ENCODE data around the gene PRKCB.

The PRKCB gene

DNA sequence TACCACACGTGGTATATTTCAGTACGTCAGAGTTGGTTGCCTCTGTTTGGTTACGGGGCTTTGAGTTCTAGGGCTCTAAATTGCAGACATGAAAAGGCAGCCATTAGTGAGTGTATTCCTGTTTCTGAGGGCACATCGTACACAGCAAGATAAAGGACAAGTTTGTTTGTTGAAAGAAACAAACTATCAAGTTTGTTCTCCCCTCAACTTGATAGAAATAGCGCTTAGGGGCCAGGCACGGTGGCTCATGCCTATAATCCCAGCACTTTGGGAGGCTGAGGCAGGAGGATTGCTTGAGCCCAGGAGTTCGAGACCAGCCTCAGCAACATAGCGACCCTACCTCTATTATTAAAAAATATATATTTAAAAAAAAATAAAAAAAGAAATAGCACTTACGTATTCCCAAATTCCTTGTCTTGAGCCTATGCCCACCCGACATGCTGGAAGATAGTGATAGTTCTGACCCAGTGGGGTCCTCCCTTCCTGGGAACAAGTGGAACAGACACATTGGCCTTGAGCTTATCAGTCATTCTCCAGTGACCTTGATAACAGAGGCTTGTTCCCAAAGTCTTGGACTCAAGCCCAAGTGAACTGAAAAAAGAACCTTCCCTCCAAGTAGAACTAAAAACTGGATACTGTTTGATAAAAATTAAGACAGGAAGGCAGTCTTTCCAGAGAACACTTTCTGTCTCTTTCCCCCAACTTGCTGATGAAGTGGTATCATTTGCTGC is 280.4 kb downstream of the PRKCB start:
- CTCF ChIA-PET: no interaction called here
- no peak overlapping the region for H3K4me3 ChIP-seq (ENCODE audit: low read depth, low read length)
- no peak for DNase-seq (ENCODE audit: low read depth, low spot score)
- POLR2A ChIA-PET: no interaction called here
- TF ChIP-seq, protein P1, sequence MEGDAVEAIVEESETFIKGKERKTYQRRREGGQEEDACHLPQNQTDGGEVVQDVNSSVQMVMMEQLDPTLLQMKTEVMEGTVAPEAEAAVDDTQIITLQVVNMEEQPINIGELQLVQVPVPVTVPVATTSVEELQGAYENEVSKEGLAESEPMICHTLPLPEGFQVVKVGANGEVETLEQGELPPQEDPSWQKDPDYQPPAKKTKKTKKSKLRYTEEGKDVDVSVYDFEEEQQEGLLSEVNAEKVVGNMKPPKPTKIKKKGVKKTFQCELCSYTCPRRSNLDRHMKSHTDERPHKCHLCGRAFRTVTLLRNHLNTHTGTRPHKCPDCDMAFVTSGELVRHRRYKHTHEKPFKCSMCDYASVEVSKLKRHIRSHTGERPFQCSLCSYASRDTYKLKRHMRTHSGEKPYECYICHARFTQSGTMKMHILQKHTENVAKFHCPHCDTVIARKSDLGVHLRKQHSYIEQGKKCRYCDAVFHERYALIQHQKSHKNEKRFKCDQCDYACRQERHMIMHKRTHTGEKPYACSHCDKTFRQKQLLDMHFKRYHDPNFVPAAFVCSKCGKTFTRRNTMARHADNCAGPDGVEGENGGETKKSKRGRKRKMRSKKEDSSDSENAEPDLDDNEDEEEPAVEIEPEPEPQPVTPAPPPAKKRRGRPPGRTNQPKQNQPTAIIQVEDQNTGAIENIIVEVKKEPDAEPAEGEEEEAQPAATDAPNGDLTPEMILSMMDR (IDR thresholded peaks at IDR 0.05; ENCODE audit: insufficient read depth, low read length, missing control alignments): no peak

- TF ChIP-seq, protein P1 (IDR thresholded peaks at IDR 0.05; ENCODE audit: insufficient read depth, low read length, missing control alignments): no peak
- no peak for DNase-seq (ENCODE audit: low read depth, low spot score)
- CTCF ChIA-PET: no interaction called here
- H3K4me3 ChIP-seq (ENCODE audit: low read depth, low read length): no peak overlapping the region
- POLR2A ChIA-PET: no interaction called here
Measured at GRCh38 chr16:24116989-24117388, 281.2 kb downstream of the PRKCB start.

DNA sequence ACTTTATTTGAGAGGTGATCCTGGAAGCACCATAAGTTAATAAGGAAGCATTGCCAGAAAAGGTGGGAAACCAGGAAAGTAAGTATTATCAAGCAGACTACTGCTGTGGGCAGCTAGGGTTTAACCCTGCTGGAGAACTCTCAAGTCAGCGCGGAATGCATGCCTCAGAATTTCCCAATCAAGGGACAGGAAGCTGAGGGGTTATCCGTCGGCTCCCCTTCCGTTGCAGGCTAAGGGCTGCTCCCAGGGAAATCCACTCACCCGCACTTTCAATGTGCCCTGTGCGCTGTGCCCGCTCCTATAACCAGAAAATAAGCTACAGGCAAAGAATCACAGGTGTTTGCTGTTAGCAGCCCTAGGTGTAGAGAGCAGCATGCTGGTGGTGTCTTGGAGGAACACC is 281.9 kb downstream of the PRKCB start:
- TF ChIP-seq, protein P1 (IDR thresholded peaks at IDR 0.05; ENCODE audit: insufficient read depth, low read length, missing control alignments): no peak
- ChIA-PET CTCF (no interaction called here), POLR2A (no interaction called here)
- H3K4me3 ChIP-seq (ENCODE audit: low read depth, low read length): no peak overlapping the region
- no peak for DNase-seq (ENCODE audit: low read depth, low spot score)

GRCh38 chr16:24118126-24118821 is 282.5 kb downstream of the PRKCB start:
- no peak overlapping the region for H3K4me3 ChIP-seq (ENCODE audit: low read depth, low read length)
- CTCF ChIA-PET: no interaction called here
- no peak for DNase-seq (ENCODE audit: low read depth, low spot score)
- POLR2A ChIA-PET: no interaction called here
- TF ChIP-seq, protein P1 (IDR thresholded peaks at IDR 0.05; ENCODE audit: insufficient read depth, low read length, missing control alignments): no peak

DNA sequence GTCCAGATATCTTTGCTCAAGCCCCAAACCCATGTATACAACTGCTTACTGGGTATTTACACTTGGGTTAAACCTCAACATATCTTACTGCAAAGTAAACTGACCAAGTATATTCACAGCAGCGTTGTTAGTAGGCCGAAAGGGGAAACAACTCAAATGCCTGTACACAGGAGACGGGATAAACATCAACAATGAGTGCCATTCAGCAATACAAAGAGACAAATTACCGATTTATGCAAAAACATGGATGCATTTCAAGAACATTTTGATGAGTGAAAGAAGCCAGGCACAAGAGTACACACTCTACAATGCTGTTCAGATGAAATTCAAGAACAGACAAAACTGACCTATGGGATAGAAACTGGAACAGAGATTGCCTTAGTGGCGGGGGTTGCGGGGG is 284.0 kb downstream of the PRKCB start:
- ChIA-PET POLR2A (no interaction called here), CTCF (no interaction called here)
- TF ChIP-seq, protein P1 (IDR thresholded peaks at IDR 0.05; ENCODE audit: insufficient read depth, low read length, missing control alignments): no peak
- no peak for DNase-seq (ENCODE audit: low read depth, low spot score)
- no peak overlapping the region for H3K4me3 ChIP-seq (ENCODE audit: low read depth, low read length)

DNA sequence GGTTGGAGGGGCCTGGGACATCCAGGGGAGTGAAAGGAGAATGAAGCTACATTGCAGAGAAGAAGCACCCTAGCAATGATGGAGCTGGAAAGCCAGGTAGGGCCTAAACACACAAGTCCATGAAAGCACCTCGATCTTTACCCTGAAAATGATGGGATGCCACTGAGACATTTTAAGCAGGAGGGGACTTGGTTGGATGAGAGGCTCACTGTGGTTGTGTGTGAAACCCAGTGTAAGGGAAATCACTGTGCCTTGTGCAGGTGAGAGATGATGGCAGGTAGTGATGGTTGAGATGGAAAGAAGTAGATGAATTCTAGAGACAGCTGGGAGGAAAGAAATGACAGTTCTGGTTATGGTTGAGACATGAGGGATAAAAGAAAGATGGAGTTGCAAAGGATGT is 287.5 kb downstream of the PRKCB start:
- POLR2A ChIA-PET: no interaction called here
- H3K4me3 ChIP-seq (ENCODE audit: low read depth, low read length): no peak overlapping the region
- CTCF ChIA-PET: no interaction called here
- TF ChIP-seq, protein P1 (IDR thresholded peaks at IDR 0.05; ENCODE audit: insufficient read depth, low read length, missing control alignments): no peak
- DNase-seq (ENCODE audit: low read depth, low spot score): no peak

Data from AG04449 (cell line).